HepG2 (cell line): ENCODE data around the gene PCCB. TPM values are rescaled to one million over a fixed set of nuclear protein-coding genes. Genes with fewer than 3 reads are reported as not detected.

Experiments
- AGO1 ChIP-seq: fragments of 200-400 bp; formaldehyde crosslinking; IDR thresholded peaks from 2 replicates; pipeline ENCODE4 v1.6.1; 2017; ENCODE audit warnings: mild to moderate bottlenecking, low read depth, low read length, moderate library complexity; ENCODE audit not compliant: poor library complexity, severe bottlenecking
- ETV5 ChIP-seq: IDR thresholded peaks from 2 replicates; pipeline ENCODE4 v1.6.1; 2018; ENCODE audit warnings: missing biosample characterization, missing genetic modification reagents, inconsistent platforms, borderline replicate concordance
- FOXK2 ChIP-seq: fragments of 450-650 bp; IDR thresholded peaks from 2 replicates; pipeline ENCODE4 v1.6.1; 2016
- GFI1 ChIP-seq: sonication (generic); formaldehyde crosslinking; IDR thresholded peaks from 2 replicates; pipeline ENCODE4 v1.5.0; 2020; ENCODE audit warnings: missing genetic modification reagents, mild to moderate bottlenecking, borderline replicate concordance
- ISX ChIP-seq: sonication (generic); formaldehyde crosslinking; conservative IDR thresholded peaks from 2 replicates; pipeline ENCODE4 v1.5.0; 2020; ENCODE audit warnings: missing genetic modification reagents
- NFKBIZ ChIP-seq: IDR thresholded peaks from 2 replicates; pipeline ENCODE4 v1.6.1; 2018; ENCODE audit warnings: missing genetic modification reagents, missing compliant biosample characterization
- PBX3 ChIP-seq: sonication (generic); formaldehyde crosslinking; IDR thresholded peaks from 2 replicates; pipeline ENCODE4 v1.8.1; 2023; ENCODE audit warnings: missing genetic modification reagents, inconsistent platforms, borderline replicate concordance
- PCBP1 ChIP-seq: fragments of 200-400 bp; formaldehyde crosslinking; IDR thresholded peaks from 2 replicates; pipeline ENCODE4 v1.6.1; 2017; ENCODE audit warnings: mild to moderate bottlenecking, low read depth, low read length, borderline replicate concordance
- YEATS4 ChIP-seq: sonication (generic); formaldehyde crosslinking; IDR thresholded peaks from 2 replicates; pipeline ENCODE4 v1.4.0; 2020; ENCODE audit warnings: missing genetic modification reagents, borderline replicate concordance
- ZBTB7B ChIP-seq: sonication (generic); formaldehyde crosslinking; IDR thresholded peaks from 2 replicates; pipeline ENCODE4 v1.4.0; 2020; ENCODE audit warnings: missing genetic modification reagents
- ZFP1 ChIP-seq: IDR thresholded peaks from 2 replicates; pipeline ENCODE4 v1.6.1; 2016
- ZNF180 ChIP-seq: sonication (generic); formaldehyde crosslinking; IDR thresholded peaks from 2 replicates; pipeline ENCODE4 v1.4.0; 2020; ENCODE audit warnings: low read depth, missing genetic modification reagents, borderline replicate concordance
- ZNF597 ChIP-seq: sonication (generic); formaldehyde crosslinking; IDR thresholded peaks from 2 replicates; pipeline ENCODE4 v1.5.0; 2020; ENCODE audit warnings: missing genetic modification reagents
- ZNF652 ChIP-seq: IDR thresholded peaks from 2 replicates; pipeline ENCODE4 v1.6.1; 2016; ENCODE audit warnings: low read depth, borderline replicate concordance
- ZNF775 ChIP-seq: sonication (generic); formaldehyde crosslinking; IDR thresholded peaks from 2 replicates; pipeline ENCODE4 v1.4.0; 2020; ENCODE audit warnings: missing genetic modification reagents, mild to moderate bottlenecking, moderate library complexity, borderline replicate concordance
- ZNF790 ChIP-seq: sonication (generic); formaldehyde crosslinking; IDR thresholded peaks from 2 replicates; pipeline ENCODE4 v1.8.0; 2022; ENCODE audit warnings: missing genetic modification reagents, mild to moderate bottlenecking, borderline replicate concordance
- ZSCAN21 ChIP-seq: sonication (generic); formaldehyde crosslinking; IDR thresholded peaks from 2 replicates; pipeline ENCODE4 v1.8.0; 2022; ENCODE audit warnings: mild to moderate bottlenecking, missing genetic modification reagents, moderate library complexity, borderline replicate concordance
- polyA plus RNA-seq, 8 experiments: library from polyadenylated mRNA; depleted of rRNA in 3 of 8; stranded (reverse) in 7 of 8; unstranded in 1 of 8; fragments of >200 nt; fragmentation: Illumina TruSeq in 4 of 8; extraction: Trizol in 4 of 8; gene quantifications; 2 replicates each; pipeline versions ENCODE4 v1.2.1 to v1.2.3, GENCODE V29; 2011 to 2016; ENCODE audit warnings: low read depth in 4 of 8, missing spikeins in 1 of 8, mixed read lengths in 1 of 8; ENCODE audit not compliant: insufficient read depth in 1 of 8
- total RNA-seq, 5 experiments: library from RNA; depleted of rRNA; stranded (reverse); fragments of >200 nt; fragmentation: Illumina TruSeq; extraction: Trizol; gene quantifications; 2 replicates each; pipeline ENCODE4 v1.2.3, GENCODE V29; 2016; ENCODE audit warnings: low read depth in 1 of 5
- TF ChIP-seq, protein P1 (sequence below): sonication (generic); formaldehyde crosslinking; IDR thresholded peaks from 2 replicates; pipeline ENCODE4 v1.4.0; 2020; ENCODE audit warnings: missing genetic modification reagents, borderline replicate concordance
- TF ChIP-seq, protein P2 (sequence below): sonication (generic); formaldehyde crosslinking; IDR thresholded peaks from 2 replicates; pipeline ENCODE4 v1.5.1; 2020; ENCODE audit warnings: missing genetic modification reagents, mild to moderate bottlenecking, borderline replicate concordance
- TF ChIP-seq, protein P3 (sequence below): sonication (generic); formaldehyde crosslinking; conservative IDR thresholded peaks from 2 replicates; pipeline ENCODE4 v1.8.0; 2022; ENCODE audit warnings: low read depth, missing genetic modification reagents

PCCB gene
- total and polyA plus RNA-seq, 2 of the 13 experiments (the other 11 are each of a cell fraction or from before 2014, with no cell fraction given) = 84.1 to 88.7 TPM

DNA sequence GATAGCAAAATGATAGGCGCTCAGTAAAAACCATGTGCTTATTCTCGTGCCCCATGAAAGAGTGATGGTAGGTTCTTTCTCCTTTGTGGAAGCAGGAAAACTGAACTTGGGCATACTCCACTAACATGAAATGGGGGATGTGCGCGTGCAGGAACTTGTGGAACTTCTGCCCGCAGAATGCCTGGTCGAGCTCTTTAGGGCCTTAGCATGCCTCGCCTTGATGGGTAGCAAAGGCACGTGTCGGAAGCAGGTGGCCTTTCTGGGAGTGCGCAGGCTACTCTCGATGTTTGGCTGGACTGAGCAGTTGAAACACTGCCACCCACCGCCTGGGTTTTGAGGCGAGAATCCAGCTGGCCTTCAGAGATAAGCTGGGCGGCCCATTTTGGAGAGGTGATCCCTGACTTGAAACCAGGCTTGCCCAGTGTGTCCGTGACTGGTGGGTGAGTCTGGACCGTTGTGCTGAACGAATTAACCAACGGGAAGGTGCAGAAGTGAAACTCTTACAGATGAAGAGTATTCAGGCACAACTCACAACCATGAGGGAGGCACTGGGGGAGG is 842 bp downstream of the PCCB start (continued):
- peak; percentile 18; the same call in 1 of the 2 replicates for TF ChIP-seq ZNF652 (CRISPR knock-in tag)
- TF ChIP-seq, protein P1, sequence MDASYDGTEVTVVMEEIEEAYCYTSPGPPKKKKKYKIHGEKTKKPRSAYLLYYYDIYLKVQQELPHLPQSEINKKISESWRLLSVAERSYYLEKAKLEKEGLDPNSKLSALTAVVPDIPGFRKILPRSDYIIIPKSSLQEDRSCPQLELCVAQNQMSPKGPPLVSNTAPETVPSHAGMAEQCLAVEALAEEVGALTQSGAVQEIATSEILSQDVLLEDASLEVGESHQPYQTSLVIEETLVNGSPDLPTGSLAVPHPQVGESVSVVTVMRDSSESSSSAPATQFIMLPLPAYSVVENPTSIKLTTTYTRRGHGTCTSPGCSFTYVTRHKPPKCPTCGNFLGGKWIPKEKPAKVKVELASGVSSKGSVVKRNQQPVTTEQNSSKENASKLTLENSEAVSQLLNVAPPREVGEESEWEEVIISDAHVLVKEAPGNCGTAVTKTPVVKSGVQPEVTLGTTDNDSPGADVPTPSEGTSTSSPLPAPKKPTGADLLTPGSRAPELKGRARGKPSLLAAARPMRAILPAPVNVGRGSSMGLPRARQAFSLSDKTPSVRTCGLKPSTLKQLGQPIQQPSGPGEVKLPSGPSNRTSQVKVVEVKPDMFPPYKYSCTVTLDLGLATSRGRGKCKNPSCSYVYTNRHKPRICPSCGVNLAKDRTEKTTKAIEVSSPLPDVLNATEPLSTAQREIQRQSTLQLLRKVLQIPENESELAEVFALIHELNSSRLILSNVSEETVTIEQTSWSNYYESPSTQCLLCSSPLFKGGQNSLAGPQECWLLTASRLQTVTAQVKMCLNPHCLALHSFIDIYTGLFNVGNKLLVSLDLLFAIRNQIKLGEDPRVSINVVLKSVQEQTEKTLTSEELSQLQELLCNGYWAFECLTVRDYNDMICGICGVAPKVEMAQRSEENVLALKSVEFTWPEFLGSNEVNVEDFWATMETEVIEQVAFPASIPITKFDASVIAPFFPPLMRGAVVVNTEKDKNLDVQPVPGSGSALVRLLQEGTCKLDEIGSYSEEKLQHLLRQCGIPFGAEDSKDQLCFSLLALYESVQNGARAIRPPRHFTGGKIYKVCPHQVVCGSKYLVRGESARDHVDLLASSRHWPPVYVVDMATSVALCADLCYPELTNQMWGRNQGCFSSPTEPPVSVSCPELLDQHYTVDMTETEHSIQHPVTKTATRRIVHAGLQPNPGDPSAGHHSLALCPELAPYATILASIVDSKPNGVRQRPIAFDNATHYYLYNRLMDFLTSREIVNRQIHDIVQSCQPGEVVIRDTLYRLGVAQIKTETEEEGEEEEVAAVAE (CRISPR knock-in tag) = no peak
- TF ChIP-seq, protein P2, sequence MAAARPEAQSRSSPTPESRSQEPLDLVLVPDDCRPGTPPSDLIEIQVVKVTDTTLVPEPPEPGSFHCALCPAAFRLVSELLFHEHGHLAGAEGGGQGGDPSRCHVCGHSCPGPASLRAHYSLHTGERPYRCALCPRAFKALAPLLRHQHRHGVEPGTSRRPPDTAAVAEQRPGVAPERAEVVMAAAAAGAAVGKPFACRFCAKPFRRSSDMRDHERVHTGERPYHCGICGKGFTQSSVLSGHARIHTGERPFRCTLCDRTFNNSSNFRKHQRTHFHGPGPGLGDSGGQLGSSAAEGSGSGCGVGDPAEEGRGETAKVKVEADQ (CRISPR knock-in tag) = no peak
- peak; percentile 53; the same call in 1 of the 2 replicates for TF ChIP-seq ZFP1
- peak; percentile 88 for TF ChIP-seq PBX3 (CRISPR knock-in tag)
- 0 out of 2 replicates have a peak, but pooled peaks have one; percentile 55 for TF ChIP-seq ZSCAN21 (CRISPR knock-in tag)
- peak; percentile 22; the same call in 1 of the 2 replicates for TF ChIP-seq ZBTB7B
- TF ChIP-seq YEATS4 (CRISPR knock-in tag) = no peak; the same call in 1 of the 2 replicates
- TF ChIP-seq, protein P3, sequence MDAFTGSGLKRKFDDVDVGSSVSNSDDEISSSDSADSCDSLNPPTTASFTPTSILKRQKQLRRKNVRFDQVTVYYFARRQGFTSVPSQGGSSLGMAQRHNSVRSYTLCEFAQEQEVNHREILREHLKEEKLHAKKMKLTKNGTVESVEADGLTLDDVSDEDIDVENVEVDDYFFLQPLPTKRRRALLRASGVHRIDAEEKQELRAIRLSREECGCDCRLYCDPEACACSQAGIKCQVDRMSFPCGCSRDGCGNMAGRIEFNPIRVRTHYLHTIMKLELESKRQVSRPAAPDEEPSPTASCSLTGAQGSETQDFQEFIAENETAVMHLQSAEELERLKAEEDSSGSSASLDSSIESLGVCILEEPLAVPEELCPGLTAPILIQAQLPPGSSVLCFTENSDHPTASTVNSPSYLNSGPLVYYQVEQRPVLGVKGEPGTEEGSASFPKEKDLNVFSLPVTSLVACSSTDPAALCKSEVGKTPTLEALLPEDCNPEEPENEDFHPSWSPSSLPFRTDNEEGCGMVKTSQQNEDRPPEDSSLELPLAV = peak; percentile 44; the same call in 1 of the 2 replicates
- no peak for TF ChIP-seq PCBP1
- no peak for TF ChIP-seq ZNF597 (CRISPR knock-in tag)
- TF ChIP-seq ZNF775 (CRISPR knock-in tag) = 0 out of 2 replicates have a peak, but pooled peaks have one; percentile 86
- TF ChIP-seq ETV5 (CRISPR knock-in tag) = 0 out of 2 replicates have a peak, but pooled peaks have one; percentile 33
- TF ChIP-seq ZNF180 (CRISPR knock-in tag) = peak; percentile 65; the same call in 1 of the 2 replicates
- no peak; the same call in 1 of the 2 replicates for TF ChIP-seq ZNF790 (CRISPR knock-in tag)
- no peak for TF ChIP-seq AGO1
- TF ChIP-seq NFKBIZ (CRISPR knock-in tag) = peak; percentile 70; the same call in 1 of the 2 replicates
- no peak; the same call in 1 of the 2 replicates for TF ChIP-seq GFI1 (CRISPR knock-in tag)
- no peak for TF ChIP-seq FOXK2
- 0 out of 2 replicates have a peak, but pooled peaks have one; percentile 66 for TF ChIP-seq ISX (CRISPR knock-in tag)
